ENCODE measurements around the gene TNFSF18. TPM values are rescaled to one million over a fixed set of nuclear protein-coding genes. Genes with fewer than 3 reads are reported as not detected.

The TNFSF18 gene
- polyA plus RNA-seq, 3 donors: not detected

GRCh38 chr1:173024543-173024942 lies 26.2 kb downstream of the TNFSF18 start:
- Mint-ChIP-seq H3K27me3 (ENCODE audit: low read depth in 3 of 3) (no peaks in the 10 kb centered on the region), H3K36me3 (no peaks in the 10 kb centered on the region), H3K4me1 (peaks cover 34% of the 10 kb centered on the region), H3K4me3 (no peak overlapping the region), H3K9me3 (peaks cover 0 to 15% (median 4%) of the 10 kb centered on the region in 7 donors), H3K27ac (no peak overlapping the region)
- Histone ChIP-seq H3K27ac (ENCODE audit: low read depth in 1 of 2, low read length in 2 of 2) (no peak overlapping the region), H3K79me2 (ENCODE audit: insufficient read depth, low read length) (no peaks in the 10 kb centered on the region), H4K20me1 (ENCODE audit: insufficient read depth, low read length) (no peaks in the 10 kb centered on the region), H3K27me3 (ENCODE audit: control insufficient read depth in 2 of 2, insufficient read depth in 2 of 2, low read length in 2 of 2) (no peaks in the 10 kb centered on the region), H3K9ac (ENCODE audit: insufficient read depth, low read length, poor library complexity, severe bottlenecking) (no peak overlapping the region), H3K4me1 (ENCODE audit: control insufficient read depth in 1 of 2, insufficient read depth in 2 of 2, low read length in 2 of 2) (peaks cover 32 to 34% of the 10 kb centered on the region in 2 donors), H2AFZ (ENCODE audit: insufficient read depth, low read depth, low read length, poor library complexity, severe bottlenecking) (no peak overlapping the region), H3K36me3 (replicated peaks in 1 of 2; ENCODE audit: control insufficient read depth in 1 of 2, insufficient read depth in 2 of 2, low read length in 2 of 2) (no peaks in the 10 kb centered on the region), H3K9me3 (replicated peaks in 1 of 2; ENCODE audit: control insufficient read depth in 1 of 2, insufficient read depth in 1 of 2, low read length in 2 of 2) (peaks cover 0 to 4% of the 10 kb centered on the region in 2 donors), H3K4me2 (replicated peaks; ENCODE audit: extremely low read depth, low read length, poor library complexity, severe bottlenecking) (no peak overlapping the region), H3K4me3 (replicated peaks in 1 of 3; ENCODE audit: low read depth in 2 of 3, low read length in 3 of 3) (no peak overlapping the region)
- 94% methylated on average over 1 of the region's 1 CpG for WGBS (ENCODE audit: insufficient coverage)
- no peak for TF ChIP-seq CTCF (IDR thresholded peaks at IDR 0.05)
- no peak for DNase-seq
- intact Hi-C loops (cut with micrococcal nuclease): loop anchor here in 1 of 2 donors (10.0 kb wide), 1 partner anchor 80 kb away; no protein-coding TSS in a partner anchor

GRCh38 chr1:173023343-173023742 lies 27.4 kb downstream of the TNFSF18 start:
- no peak overlapping the region for H2AFZ ChIP-seq (ENCODE audit: insufficient read depth, low read depth, low read length, poor library complexity, severe bottlenecking)
- no peak overlapping the region for H3K4me2 ChIP-seq (replicated peaks; ENCODE audit: extremely low read depth, low read length, poor library complexity, severe bottlenecking)
- no peaks in the 10 kb centered on the region for H3K27me3 ChIP-seq (ENCODE audit: control insufficient read depth in 2 of 2, insufficient read depth in 2 of 2, low read length in 2 of 2)
- no CpG with 5 or more reads among the region's 3 CpGs for WGBS (ENCODE audit: insufficient coverage)
- TF ChIP-seq CTCF (IDR thresholded peaks at IDR 0.05): no peak
- H3K4me3 ChIP-seq (replicated peaks in 1 of 3; ENCODE audit: low read depth in 2 of 3, low read length in 3 of 3): no peak overlapping the region
- DNase-seq: peak in 1 of 3 donors; percentile 17
- H3K4me1 ChIP-seq (ENCODE audit: control insufficient read depth in 1 of 2, insufficient read depth in 2 of 2, low read length in 2 of 2): peaks cover 35 to 43% of the 10 kb centered on the region in 2 donors
- H3K79me2 ChIP-seq (ENCODE audit: insufficient read depth, low read length): no peaks in the 10 kb centered on the region
- Mint-ChIP-seq H3K4me3 (no peak overlapping the region), H3K27me3 (ENCODE audit: low read depth in 3 of 3) (no peaks in the 10 kb centered on the region), H3K4me1 (peaks cover 40% of the 10 kb centered on the region), H3K27ac (peak overlapping the region in 1 of 7 donors; percentile 72), H3K36me3 (no peaks in the 10 kb centered on the region), H3K9me3 (peaks cover 0 to 15% (median 4%) of the 10 kb centered on the region in 7 donors)
- intact Hi-C loops (cut with micrococcal nuclease): loop anchor here in 1 of 2 donors (10.0 kb wide), 1 partner anchor 81 kb away; no protein-coding TSS in a partner anchor
- H4K20me1 ChIP-seq (ENCODE audit: insufficient read depth, low read length): no peaks in the 10 kb centered on the region
- no peak overlapping the region for H3K27ac ChIP-seq (ENCODE audit: low read depth in 1 of 2, low read length in 2 of 2)
- H3K9me3 ChIP-seq (replicated peaks in 1 of 2; ENCODE audit: control insufficient read depth in 1 of 2, insufficient read depth in 1 of 2, low read length in 2 of 2): peaks cover 0 to 4% of the 10 kb centered on the region in 2 donors
- H3K36me3 ChIP-seq (replicated peaks in 1 of 2; ENCODE audit: control insufficient read depth in 1 of 2, insufficient read depth in 2 of 2, low read length in 2 of 2): no peaks in the 10 kb centered on the region
- no peak overlapping the region for H3K9ac ChIP-seq (ENCODE audit: insufficient read depth, low read length, poor library complexity, severe bottlenecking)
